HG02852 (cell line): ENCODE results near the gene OR51S1.
"Not testable (repeated sequence)": the region's sequence is repeated elsewhere in the genome, so short reads cannot be mapped to it uniquely, and the experiment has no call there.

Source experiments
- ATAC-seq: cut with Tn5 transposase; IDR thresholded peaks from one replicate; pipeline ENCODE4 v1.9.1; 2021; ENCODE audit warnings: mild to moderate bottlenecking, moderate library complexity; ENCODE audit not compliant: unreplicated experiment

OR51S1 gene

DNA sequence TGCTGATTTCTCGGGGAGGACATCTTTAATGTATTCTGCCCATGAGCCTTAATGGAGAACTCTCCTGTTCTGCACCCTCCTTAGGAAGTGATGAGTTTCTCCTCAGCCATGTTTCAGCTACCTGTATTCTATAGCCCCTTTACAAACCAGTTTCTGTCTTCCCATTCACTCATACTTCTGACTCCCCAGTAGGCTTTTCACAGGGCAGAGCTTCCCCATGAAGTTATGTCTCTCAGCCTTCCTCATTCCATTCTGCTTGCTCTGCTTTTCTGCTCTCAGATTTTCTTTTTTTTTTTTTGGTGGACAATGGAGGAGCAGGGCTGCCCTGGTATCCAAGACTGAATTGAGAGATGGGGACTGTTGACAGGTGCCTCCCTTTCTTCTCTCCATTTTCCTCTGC, 40.5 kb downstream of the OR51S1 start:
- ATAC-seq = no peak

DNA sequence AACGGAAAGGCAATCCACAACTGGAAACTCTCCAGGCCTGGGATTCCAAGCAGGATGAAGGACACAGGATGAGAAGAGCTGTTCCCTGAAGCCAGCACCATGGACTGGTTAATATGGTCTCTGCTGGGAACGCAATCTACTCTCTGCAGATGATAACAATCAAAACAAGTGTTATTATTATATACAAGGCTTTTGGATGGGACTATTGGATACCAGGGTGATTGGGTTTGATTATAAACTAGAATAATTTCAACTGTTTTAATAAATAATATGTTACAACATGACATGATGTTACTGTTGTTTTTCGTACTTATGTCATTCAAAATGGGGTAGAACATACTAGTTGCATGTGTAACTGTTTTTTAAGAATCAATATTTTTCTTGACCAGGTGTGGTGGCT, 44.7 kb downstream of the OR51S1 start, which contains the start of gene OR52R1:
OR52R1 (minus strand) TSS at position 101 of the 400 bp plus-strand sequence; CDS start at position 101, 0 bp downstream.
- ATAC-seq = no peak

DNA sequence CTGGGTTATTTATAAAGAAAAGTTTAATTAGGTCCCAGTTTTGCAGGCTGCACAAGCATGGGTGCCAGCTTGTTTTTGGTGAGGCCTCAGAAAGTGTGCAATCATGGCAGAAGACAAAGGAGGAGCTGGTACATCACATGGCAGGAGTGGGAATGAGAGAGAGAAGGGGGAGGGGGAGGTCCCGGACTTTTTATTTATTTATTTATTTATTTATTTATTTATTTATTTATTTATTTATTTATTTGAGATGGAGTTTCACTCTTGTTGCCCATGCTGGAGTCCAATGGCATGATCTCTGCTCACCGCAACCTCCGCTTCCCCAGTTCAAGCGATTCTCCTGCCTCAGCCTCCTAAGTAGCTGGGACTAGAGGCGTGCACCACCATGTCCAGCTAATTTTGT, 47.7 kb downstream of the OR51S1 start:
- ATAC-seq = not testable (repeated sequence)

GRCh38 chr11:4798427-4799183, 50.4 kb downstream of the OR51S1 start:
- no peak for ATAC-seq
